K562 (cell line): Measurements from ENCODE around the gene TBC1D9. TPM values are rescaled to one million over a fixed set of nuclear protein-coding genes. Genes with fewer than 3 reads are reported as not detected.

Source experiments
- AFF1 ChIP-seq, 2 experiments: fragments of 450-650 bp; IDR thresholded peaks; 2 replicates each; pipeline ENCODE4 v1.6.1; 2018; ENCODE audit warnings: mild to moderate bottlenecking in 2 of 2, low read depth in 1 of 2; ENCODE audit not compliant: partially characterized antibody in 2 of 2
- CBFA2T3 ChIP-seq: fragments of 450-650 bp; IDR thresholded peaks from 2 replicates; pipeline ENCODE4 v1.6.1; 2017
- polyA plus RNA-seq, 8 experiments: library from polyadenylated mRNA; depleted of rRNA in 4 of 8; stranded (reverse) in 5 of 8; unstranded in 3 of 8; fragments of >200 nt; fragmentation: Nextera tagmentation in 2 of 8; fragmentation: Illumina TruSeq in 1 of 8; extraction: Ambion mirVana in 2 of 8; extraction: Trizol in 1 of 8; gene quantifications; 2 replicates each; pipeline versions ENCODE4 v1.2.1 to v1.2.3, GENCODE V29; 2011 to 2014; ENCODE audit warnings: inconsistent platforms in 1 of 8, missing spikeins in 1 of 8
- total RNA-seq, 7 experiments: library from RNA; depleted of rRNA in 6 of 7; stranded (reverse); fragments of >200 nt in 6 of 7; fragmentation: Illumina TruSeq in 2 of 7; extraction: Trizol in 2 of 7; gene quantifications; 2 replicates each; pipeline versions ENCODE4 v1.2.1 to v1.2.3, GENCODE V29; 2011 to 2021; ENCODE audit warnings: low replicate concordance in 1 of 7
- TF ChIP-seq, protein P1 (sequence below): IDR thresholded peaks from 2 replicates; pipeline ENCODE4 v1.6.1; 2012; ENCODE audit warnings: low read depth, low read length, improper control_type of control experiment, borderline replicate concordance
- TF ChIP-seq, protein P2 (sequence below): sonication (generic); formaldehyde crosslinking; IDR thresholded peaks from 2 replicates; pipeline ENCODE4 v1.9.0; 2022; ENCODE audit warnings: mild to moderate bottlenecking, missing genetic modification reagents

The TBC1D9 gene
- total and polyA plus RNA-seq, 9 of the 15 experiments (the other 6 are each of a cell fraction or from before 2014, with no cell fraction given): 0.13 TPM; not detected in 8

DNA sequence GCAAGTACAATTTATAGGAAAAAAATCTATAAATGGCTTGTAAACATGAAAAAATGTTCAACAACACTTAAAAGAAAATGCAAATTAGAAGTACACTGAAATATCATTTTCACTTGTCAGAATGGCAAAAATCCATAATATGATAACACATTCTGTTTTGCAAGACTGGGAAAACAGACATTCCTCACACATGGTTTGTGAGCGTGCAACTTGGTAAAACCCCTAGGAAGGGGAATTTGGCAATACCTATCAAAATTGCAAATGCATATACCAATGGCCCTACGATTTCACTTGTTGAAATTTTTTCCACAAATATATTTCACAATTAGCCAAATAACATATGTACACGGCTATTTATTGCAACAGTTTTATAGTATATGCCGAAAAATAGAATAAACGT, 31.4 kb downstream of the TBC1D9 start (continued):
- TF ChIP-seq, protein P1, sequence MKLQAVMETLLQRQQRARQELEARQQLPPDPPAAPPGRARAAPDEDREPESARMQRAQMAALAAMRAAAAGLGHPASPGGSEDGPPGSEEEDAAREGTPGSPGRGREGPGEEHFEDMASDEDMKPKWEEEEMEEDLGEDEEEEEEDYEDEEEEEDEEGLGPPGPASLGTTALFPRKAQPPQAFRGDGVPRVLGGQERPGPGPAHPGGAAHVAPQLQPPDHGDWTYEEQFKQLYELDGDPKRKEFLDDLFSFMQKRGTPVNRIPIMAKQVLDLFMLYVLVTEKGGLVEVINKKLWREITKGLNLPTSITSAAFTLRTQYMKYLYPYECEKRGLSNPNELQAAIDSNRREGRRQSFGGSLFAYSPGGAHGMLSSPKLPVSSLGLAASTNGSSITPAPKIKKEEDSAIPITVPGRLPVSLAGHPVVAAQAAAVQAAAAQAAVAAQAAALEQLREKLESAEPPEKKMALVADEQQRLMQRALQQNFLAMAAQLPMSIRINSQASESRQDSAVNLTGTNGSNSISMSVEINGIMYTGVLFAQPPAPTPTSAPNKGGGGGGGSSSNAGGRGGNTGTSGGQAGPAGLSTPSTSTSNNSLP: no peak
- TF ChIP-seq CBFA2T3 (no peak), AFF1 (IDR thresholded peaks at IDR 0.05; ENCODE audit: low read depth in 1 of 2, partially characterized antibody in 2 of 2) (no peak)
- TF ChIP-seq, protein P2, sequence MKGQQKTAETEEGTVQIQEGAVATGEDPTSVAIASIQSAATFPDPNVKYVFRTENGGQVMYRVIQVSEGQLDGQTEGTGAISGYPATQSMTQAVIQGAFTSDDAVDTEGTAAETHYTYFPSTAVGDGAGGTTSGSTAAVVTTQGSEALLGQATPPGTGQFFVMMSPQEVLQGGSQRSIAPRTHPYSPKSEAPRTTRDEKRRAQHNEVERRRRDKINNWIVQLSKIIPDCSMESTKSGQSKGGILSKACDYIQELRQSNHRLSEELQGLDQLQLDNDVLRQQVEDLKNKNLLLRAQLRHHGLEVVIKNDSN (CRISPR knock-in tag): no peak
